DMS 273 (cell line): ENCODE data around the gene CFAP44.
A peak's percentile ranks its signal among the peaks of the same experiment; 100 is the strongest.
"Not testable (repeated sequence)": the region's sequence is repeated elsewhere in the genome, so short reads cannot be mapped to it uniquely, and the experiment has no call there.

Source experiments
- DNase-seq: peaks from one replicate; lab custom pipeline; 2025; ENCODE audit not compliant: unreplicated experiment; lab: John Stamatoyannopoulos, UW

Gene CFAP44, protein sequence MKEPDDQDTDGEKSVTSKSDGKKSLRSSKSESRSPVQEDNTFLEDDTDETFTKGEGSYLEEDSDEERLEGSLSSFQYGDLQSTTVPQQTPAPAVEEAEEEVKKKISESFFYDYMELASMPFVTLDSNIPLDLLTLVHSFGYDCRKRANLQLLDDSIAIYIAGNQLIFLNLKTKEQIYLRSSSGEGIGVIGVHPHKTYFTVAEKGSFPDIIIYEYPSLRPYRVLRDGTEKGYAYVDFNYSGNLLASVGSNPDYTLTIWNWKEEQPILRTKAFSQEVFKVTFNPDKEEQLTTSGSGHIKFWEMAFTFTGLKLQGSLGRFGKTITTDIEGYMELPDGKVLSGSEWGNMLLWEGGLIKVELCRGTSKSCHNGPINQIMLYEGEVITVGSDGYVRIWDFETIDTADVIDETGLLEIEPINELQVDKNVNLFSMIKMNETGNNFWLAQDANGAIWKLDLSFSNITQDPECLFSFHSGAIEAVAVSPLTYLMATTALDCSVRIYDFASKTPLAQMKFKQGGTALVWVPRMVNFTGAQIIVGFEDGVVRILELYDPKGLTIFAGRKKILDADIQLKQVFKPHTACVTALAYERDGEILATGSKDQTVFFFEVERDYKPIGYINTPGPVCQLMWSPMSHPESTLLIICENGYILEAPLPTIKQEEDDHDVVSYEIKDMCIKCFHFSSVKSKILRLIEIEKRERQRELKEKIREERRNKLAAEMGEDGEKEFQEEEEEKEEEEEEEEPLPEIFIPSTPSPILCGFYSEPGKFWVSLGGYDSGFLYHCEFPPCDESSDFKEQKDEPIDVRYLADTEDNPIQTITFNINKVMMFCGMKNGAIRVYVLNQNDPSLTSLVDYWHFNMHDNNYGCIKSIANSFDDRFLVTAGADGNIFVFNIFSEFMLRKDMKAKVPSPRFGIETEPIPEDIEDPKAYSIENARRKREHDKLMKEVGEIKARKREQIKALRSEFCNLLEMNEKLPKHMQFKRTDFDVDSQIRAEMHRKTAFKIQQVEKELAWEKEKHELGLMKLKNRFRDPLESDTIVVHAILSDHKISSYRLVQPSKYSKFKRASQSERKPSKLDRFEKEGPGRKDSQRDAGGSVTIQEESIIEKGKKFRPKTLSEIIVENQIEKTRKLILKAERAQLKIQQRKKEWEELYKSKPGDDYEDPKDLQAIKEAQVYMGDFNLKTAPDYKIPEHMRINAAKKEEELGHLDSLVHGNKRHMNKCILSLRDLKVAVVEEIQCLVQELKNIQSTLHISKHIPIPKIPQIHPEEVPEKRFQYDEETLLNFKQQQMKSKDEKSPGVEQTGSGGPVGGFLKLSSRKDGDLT (N-terminal part only)

DNA sequence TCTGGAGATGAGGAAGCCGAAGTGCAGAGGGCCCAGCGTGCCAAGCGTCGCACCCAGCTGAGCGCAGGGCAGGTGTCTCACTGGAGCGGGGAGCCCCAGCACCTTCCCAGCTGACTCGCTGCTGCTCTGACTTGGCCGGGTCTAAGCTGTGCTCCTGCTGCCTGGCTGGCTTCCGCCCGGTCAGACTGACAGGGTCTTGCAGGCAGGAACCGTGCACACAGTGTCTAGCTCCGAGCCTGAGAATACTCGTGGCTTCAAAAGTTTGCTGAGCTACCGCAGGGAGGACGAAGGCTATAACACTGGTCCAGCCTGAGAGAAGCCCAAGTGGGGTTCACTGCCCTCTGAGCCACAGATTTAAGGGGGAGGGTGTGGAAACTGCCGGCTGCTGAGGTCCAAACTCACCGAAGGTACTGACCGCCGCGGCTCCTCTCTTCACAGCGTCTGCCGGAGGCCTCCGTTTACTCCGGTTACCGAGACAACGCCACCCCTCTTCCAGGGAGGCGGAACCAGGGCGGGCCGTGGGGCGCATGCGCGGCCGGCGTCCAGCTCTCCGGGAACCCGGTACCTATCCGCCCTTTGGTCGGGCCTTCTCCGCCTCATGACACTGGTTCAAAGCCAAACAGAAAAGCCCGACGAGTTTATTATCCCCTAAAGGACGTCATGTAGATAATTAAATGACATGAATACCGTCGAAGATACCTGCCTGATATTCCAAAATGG, at the start of gene CFAP44:
TSS of gene CFAP44 (minus strand) at position 443 of the 720 bp plus-strand sequence. CDS start 7,829 bp downstream, outside the sequence.
- DNase-seq, result no peak

DNA sequence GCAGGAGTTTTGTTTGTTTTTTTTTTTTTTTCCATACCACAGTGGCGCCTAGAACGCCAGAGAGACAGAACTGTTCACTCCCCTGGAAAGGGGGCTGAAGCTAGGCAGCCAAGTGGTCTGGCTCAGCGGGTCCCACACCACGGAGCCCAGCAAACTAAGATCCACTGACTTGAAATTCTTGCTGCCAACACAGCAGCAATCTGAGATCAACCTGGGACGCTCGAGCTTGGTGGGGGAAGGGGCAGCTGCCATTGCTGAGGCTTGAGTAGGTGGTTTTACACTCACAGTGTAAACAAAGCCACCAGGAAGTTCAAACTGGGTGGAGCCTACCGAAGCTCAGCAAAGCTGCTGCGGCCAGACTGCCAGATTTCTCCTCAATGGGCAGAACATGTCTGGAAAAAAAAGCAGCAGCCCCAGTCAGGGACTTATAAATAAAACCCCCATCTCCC, 43.9 kb upstream of the CFAP44 start:
- DNase-seq, result no peak

DNA sequence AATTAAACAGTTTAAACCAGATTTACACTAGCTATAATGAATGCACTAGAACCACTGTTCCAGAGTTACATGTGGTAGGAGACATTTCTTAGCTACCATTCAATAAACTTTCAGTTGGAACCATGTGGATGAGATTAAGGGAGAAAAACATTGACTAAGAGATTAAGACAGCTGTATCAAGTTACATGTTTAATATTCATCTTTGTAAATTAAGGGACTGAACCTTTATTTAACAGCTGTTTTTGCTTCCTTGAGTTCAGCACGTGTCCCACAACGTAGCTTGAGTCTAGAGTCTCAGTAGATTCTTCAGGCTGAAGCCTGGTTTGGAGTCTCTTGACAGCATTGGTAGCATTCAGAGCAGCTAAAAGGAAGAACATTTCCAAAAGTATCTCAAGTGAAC, 27.2 kb upstream of the CFAP44 start:
- DNase-seq, result peak; percentile 63

DNA sequence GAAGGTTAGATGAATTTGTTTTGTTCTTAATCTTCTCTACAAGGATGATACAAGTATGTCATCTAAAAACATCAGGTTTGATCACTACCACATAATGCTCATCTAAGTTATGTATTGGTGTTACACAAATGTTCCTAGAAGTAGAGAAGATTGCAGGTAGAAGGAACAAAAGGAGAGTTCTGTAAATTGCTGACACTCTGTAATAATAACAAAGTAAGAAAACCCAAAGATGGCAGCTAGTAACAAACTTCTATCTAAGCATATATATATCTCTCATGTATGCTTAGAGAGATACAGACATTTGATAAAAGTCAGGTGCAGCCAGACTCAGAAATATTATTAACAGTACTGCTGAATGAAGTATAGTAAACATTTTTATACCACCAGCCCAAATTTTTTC, 20.2 kb upstream of the CFAP44 start:
- DNase-seq, result no peak

DNA sequence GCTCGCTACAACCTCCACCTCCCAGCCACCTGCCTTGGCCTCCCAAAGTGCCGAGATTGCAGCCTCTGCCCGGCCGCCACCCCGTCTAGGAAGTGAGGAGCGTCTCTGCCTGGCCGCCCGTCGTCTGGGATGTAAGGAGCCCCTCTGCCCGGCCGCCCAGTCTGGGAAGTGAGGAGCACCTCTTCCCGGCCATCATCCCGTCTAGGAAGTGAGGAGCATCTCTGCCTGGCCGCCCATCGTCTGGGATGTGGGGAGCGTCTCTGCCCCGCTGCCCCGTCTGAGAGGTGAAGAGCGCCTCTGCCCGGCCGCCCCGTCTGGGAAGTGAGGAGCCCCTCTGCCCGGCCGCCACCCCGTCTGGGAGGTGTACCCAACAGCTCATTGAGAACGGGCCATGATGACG, 17.3 kb upstream of the CFAP44 start:
- DNase-seq, result not testable (repeated sequence)

DNA sequence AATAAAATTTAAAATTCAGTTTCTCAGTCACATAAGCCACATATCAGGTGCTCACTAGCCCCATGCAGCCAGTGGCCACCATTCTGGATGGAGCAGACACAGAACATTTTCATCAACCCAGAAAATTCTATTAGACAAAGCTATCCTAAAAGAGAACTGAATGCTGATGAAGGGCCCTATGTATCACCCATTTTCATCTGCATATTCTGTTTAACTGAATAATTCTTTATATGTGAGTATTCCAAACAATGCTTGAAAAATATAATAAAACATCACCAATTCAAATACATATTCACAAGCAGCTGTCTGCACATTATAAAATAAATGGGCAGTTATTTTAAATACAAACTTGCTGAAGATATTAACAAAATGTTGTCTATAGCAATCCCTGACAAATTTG, 14.2 kb upstream of the CFAP44 start:
- DNase-seq, result no peak

DNA sequence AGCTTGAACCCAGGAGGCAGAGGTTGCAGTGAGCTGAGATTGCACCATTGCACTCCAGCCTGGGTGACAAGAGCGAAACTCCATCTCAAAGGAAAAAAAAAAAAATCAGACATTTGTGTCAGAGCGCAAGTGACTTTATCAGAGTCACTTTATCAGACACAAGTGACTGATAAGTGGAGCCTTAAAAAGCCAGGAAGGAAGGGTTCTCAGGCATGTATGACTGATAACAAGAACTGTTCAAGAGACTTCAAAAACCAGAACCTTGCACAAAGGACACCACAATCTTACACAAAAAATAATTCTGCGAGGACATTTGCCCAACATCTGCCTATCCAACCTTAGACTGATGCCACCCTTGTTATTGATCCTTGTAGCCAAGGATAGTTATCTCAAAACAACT, 13.3 kb upstream of the CFAP44 start:
- no peak for DNase-seq

DNA sequence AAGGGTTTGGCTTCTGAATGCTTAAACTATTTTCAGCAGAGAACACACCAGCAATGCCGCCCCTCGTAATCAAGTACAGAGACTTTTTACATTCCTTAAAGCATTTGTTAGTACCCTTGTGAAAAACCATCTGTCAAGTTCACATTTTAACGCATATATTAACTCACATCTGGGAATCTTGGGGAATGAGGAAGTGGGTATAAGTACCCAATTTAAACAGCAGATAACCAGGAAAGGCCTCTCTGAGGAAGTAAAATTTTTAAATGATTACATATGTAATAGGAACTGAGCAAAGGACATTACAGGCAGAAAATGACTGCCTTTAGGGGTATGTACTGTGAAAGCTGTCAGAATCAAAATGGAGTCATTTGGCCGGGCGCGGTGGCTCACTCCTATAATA, 12.8 kb upstream of the CFAP44 start:
- DNase-seq, result peak; percentile 36

DNA sequence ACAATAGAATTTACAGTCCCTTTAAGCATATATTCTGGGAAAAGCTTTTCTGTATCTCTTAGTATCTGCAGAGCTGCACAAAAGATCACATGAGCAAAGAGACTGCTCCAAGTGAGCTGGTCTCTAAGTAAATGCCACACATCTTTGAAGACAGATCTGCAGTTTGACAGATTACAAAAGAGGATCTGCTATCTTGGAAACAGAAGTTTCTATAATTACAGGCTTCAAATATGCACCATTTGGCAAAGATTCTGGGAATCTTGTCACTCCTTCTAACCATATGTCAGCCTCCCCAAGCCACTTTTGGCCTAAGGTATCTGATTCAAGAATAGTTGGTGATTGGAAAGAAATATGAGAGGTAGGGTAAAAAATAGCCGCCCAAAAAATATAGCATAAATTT, 9.6 kb upstream of the CFAP44 start:
- peak; percentile 13 for DNase-seq

DNA sequence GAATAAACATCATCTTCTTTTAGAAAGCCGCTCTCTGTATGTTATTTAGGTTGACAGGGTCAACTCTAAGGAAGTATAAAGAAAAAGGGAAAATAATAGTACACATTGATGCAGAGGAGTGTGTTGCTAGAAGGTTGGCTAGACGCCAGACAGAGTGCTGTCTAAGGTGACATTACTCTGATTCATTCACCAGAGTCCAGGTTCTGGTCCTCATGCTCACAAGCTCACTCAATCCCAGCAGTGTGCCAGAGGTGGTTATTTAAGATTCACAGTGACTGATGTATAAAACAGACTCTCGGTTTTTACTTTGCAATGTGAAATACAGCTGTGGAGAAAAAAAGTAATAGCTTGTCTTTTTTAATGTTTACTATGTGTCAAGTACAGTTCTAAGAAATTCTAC, 1.7 kb downstream of the CFAP44 start:
- peak; percentile 11 for DNase-seq

DNA sequence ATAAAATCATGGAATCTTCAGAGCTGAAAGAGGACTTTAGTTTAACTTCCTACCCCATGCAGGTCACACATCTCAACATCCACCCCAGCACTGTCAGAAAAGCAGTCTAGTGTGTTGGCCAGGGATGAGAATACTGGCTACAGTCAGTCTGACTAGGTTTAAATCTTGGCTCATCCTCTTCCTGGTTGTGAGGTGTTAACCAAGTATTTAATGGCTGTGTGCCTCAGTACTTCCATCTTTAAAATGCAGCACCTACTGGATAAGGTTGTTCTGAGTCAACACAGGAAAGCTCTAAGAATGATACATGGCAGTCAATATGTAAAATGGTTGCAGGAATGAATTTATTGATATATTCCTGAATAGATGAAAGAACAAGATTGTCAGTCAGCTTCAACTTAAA, 3.1 kb downstream of the CFAP44 start:
- no peak for DNase-seq

DNA sequence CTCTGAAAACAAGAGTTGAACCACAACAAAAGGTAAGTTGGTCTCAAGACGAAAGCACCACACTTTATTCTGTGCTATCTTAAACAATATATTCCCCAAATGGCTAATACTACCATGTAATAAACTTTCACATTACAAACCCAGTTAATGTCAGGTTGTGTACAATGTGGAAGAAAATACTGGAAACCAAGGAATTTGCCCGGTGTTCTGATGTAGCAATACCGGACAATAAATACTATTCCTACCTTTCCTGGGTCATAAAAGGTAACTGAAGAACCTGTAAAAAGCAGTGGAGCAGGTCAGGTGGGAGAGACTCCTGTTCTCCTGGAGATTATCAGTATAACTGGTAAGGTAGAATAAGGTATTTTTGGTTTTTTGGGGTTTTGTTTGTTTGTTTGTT, 3.9 kb downstream of the CFAP44 start:
- no peak for DNase-seq

DNA sequence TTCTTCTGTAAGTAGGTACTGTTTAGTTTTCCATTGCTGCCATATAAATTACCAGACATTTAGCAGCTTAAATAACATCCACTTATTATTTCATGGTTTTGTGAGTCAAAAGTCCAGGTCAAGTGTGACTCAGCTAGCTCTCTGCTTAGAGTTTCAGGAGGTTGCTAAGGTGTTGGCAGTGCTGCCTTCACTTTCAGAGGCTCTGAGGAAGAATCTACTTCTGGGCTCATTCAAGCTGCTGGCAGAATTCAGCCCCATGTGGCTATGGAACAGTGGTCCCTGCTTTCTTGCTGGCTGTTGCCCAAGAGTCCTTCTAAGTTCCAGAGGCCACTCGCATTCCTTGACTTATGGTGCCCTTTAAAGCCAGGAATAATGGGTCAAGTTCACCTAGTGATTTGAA, 4.5 kb downstream of the CFAP44 start:
- DNase-seq, result no peak

DNA sequence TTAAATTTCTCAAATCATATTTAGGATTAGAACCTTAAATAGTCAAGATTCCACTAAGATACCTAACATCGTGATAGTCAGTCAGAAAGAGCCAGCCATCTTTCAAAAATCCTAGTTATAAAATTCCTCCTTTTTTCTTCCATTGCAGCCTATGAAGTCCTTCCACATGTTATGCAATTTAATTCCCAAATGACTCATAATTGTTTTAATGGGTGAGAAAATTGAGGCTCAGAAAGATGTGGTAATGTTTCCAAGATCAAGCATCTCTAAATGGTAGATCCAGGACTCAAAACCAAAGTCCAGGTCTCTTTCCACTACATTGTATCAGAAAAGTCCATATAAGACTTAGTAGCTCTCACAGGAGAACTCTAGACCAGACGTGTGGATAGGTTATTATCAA, 9.5 kb downstream of the CFAP44 start:
- DNase-seq, result no peak

DNA sequence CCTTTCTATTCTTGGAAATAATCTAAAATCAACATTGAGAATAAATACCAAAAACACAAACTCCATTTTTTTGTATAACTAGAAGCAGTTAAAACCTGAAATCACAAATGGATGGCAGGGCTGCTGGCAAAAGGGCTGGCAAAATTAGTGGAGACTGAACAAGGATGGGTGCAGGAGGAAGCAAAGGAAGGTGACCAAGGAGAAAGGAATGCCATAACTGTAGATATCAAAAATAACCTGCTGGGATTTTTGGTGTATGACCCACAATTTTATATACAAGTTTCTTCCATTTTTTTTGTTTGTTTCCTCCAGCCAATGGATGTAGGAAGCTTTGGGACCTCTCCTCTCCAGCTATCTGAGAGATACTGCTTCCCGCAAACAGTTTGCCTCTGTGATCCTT, 12.7 kb downstream of the CFAP44 start:
- no peak for DNase-seq

DNA sequence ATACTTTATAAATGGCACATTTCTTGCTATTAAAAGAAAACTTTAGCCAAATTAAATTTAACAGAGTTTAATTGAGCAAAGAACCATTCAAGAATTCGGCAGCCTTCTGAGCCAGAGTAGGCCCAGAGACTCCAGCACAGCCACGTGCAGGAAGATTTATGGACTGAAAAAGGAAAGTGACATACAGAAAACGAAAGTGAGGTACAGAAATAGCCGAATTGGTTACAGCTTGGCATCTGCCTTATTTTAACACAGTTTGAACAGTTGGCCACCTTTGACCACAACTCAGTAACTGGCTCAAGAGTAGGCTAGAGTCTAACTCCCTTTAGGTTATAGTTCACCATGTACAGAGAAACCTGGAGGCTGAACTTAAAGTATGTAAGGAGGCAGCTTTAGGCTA, 17.6 kb downstream of the CFAP44 start:
- DNase-seq, result no peak

DNA sequence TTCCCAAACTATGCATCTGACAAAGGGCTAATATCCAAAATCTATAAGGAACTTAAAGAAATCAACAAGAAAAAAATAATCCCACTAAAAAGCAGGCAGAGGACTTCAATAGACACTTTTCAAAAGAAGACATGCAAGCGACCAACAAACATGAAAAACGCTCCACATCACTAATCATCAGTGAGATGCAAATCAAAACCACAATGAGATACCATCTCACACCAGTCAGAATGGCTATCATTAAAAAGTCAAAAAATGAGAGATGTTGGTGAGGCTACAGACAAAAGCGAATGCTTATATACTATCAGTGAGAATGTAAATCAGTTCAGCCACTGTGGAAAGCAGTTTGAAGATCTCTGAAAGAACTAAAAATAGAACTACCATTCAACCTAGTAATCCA, 20.2 kb downstream of the CFAP44 start:
- no peak for DNase-seq

DNA sequence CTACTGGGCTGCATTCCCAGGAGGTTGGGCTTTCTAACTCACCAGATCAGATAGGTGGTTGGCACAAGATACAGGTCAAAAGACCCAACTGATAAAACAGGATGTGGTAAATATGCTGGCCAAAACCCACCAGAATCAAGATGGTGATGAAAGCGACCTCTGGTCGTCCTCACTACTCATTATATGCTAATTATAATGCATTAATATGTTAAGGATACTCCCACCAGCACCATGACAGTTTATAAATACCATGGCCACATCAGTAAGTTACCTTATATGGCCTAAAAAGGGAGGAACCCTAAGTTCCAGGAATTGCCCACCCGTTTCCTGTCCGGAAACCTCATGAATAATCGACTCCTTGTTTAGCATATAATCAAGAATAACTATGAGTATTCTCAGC, 31.6 kb downstream of the CFAP44 start:
- DNase-seq, result no peak

DNA sequence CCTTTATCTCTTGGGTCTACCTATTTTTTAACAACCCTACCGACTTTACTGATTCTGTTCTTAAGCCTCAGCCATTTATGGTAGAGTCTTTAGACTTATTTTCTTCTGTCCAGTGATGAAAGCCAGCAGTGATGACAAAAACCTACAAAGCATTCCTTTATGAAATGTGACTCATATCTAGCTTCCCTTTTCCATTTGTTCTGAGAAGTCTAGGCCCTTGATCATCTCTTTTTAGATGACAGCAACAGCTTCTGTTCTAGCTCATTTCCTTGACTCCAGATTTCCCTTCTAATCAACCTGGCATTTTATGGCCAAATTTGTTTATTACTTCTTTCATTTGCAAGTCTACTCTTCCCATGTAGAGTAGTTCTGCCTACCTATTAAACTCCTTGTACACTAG, 36.1 kb downstream of the CFAP44 start:
- DNase-seq, result no peak

DNA sequence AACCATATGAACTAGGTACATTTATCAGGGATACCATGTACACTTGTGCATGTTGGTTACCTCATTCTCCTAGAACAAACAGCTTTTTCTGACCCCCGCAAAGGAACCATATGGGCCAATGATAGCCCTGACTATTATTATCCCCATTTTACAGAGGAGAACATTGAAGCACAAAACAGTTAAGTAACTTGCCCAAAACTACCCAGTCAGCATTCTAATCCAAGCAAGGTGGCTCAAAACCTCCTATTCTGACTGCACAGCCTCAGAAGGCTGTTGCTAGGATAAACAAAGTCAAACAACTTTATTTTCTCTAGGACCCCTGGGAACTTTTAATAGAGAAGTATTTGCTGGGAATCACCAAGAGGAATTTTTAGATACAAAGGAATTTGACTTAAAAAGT, 36.7 kb downstream of the CFAP44 start:
- DNase-seq, result no peak
